Measurements from ENCODE around the gene TRUB2. TPM values are rescaled to one million over a fixed set of nuclear protein-coding genes. Genes with fewer than 3 reads are reported as not detected.

The TRUB2 gene
- total and polyA plus RNA-seq, 8 donors: 6.6 to 16.5 (median 12.8) TPM

DNA sequence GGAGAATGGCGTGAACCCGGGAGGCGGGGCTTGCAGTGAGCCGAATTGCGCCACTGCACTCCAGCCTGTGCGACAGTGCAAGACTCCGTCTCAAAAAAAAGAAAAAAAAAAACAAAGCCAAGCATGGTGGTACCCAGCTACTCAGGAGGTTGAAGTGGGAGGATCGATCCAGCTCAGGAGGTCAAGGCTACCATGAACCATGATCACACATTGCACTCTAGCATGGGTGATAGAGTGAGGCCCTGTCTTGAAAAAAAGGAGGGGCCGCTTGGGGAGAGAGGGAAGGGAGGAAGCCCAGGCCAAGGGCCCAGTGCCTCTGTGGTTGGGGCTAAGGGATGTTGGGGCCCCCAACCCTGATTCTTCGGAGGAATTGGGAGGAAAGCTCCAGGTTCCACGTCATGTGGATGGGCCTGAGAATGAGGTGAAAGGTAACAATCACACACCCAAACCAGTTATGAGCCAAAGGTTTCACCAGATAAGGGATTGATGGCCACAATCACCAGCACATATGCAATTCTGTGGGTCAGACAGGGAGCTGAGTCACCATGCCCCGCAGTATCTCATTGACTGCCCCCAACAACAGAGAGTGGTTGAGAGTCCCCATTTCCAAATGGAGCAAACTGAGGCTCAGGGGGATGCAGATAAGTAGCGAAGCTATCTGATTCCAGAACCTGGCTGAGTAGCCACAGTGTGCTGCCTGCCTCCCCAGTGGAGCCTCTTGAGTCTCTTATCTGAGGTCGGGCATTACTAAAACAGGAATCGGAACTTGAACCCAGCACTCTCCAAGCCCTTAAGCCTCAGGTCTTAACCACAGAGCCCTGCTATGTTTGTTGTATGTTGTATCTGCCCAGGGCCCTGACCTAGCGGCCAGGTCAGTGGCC is 25.7 kb downstream of the TRUB2 start:
- no peak overlapping the region for H3K4me3 ChIP-seq
- no peaks in the 10 kb centered on the region for H3K9me3 ChIP-seq
- no peaks in the 10 kb centered on the region for H3K36me3 ChIP-seq
- no peak overlapping the region for H3K27ac ChIP-seq
- no peaks in the 10 kb centered on the region for H3K27me3 ChIP-seq
- peaks cover 0 to 6% (median 6%) of the 10 kb centered on the region in 3 donors for H3K4me1 ChIP-seq
- no peak for FAIRE-seq
- WGBS, 2 donors: 83 to 84% methylated on average over 16 of the region's 16 CpGs
- intact Hi-C loops (cut with DNase I): loop anchor here in 1 of 3 donors (10.0 kb wide), 1 partner anchor 48 kb away; the partner anchor contains the start of gene SLC27A4
- no peak for DNase-seq
- no peak for ATAC-seq
- TF ChIP-seq, protein P1, sequence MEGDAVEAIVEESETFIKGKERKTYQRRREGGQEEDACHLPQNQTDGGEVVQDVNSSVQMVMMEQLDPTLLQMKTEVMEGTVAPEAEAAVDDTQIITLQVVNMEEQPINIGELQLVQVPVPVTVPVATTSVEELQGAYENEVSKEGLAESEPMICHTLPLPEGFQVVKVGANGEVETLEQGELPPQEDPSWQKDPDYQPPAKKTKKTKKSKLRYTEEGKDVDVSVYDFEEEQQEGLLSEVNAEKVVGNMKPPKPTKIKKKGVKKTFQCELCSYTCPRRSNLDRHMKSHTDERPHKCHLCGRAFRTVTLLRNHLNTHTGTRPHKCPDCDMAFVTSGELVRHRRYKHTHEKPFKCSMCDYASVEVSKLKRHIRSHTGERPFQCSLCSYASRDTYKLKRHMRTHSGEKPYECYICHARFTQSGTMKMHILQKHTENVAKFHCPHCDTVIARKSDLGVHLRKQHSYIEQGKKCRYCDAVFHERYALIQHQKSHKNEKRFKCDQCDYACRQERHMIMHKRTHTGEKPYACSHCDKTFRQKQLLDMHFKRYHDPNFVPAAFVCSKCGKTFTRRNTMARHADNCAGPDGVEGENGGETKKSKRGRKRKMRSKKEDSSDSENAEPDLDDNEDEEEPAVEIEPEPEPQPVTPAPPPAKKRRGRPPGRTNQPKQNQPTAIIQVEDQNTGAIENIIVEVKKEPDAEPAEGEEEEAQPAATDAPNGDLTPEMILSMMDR (IDR thresholded peaks at IDR 0.05): no peak

DNA sequence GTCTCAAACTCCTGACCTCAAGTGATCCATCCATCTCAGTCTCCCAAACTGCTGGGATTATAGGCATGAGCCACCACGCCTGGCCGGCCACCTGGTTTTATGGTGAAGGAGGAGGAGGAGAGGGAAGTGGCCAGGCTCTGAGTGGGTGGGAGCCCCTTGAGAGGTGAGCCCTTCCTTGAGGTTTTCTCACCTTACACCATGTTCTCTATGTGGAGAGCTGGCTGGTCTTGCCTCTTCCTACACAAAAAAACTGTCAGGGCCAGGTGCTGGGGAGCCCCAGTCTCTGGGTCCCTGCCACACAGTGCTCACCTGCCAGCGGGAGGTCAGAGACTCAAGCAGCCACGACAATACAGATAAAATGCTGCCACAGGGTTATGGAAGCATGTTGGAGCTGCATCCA is 28.1 kb downstream of the TRUB2 start:
- 80 to 85% methylated on average over 4 of the region's 4 CpGs for WGBS, 2 donors
- Histone ChIP-seq H3K4me1 (peaks cover 0 to 6% (median 6%) of the 10 kb centered on the region in 3 donors), H3K9me3 (no peaks in the 10 kb centered on the region), H3K27ac (no peak overlapping the region), H3K36me3 (no peaks in the 10 kb centered on the region), H3K4me3 (no peak overlapping the region), H3K27me3 (no peaks in the 10 kb centered on the region)
- FAIRE-seq (no peak), ATAC-seq (no peak), DNase-seq (no peak)
- intact Hi-C loops (cut with DNase I): loop anchor here in 1 of 3 donors (10.0 kb wide), 1 partner anchor 51 kb away; the partner anchor contains the start of gene SLC27A4
- TF ChIP-seq, protein P1 (IDR thresholded peaks at IDR 0.05): no peak

DNA sequence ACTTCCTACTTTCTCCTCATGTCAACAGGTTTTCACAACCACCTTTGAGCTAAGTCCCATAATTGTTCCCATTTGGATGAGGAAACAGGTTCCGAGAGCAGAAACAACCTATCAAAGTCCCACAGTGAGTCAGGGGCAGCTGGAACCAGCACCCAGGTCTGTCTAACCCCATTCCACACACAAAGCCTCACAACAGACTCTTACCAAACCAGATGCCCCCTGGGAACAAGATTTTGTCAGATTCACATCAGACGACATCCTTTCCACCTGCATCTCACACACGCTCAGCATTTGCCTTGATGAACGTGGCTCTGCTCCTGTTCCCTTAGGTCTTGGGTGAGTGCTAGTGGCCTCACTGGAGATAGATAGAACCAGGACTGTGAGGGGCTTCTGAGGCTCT is 29.2 kb downstream of the TRUB2 start:
- TF ChIP-seq, protein P1 (IDR thresholded peaks at IDR 0.05): no peak
- Histone ChIP-seq H3K4me3 (no peak overlapping the region), H3K36me3 (no peaks in the 10 kb centered on the region), H3K4me1 (peaks cover 0 to 6% (median 6%) of the 10 kb centered on the region in 3 donors), H3K27me3 (no peaks in the 10 kb centered on the region), H3K27ac (no peak overlapping the region), H3K9me3 (no peaks in the 10 kb centered on the region)
- ATAC-seq: no peak
- no peak for FAIRE-seq
- WGBS, 2 donors: 83 to 90% methylated on average over 4 of the region's 4 CpGs
- intact Hi-C loops (cut with DNase I): loop anchor here in 1 of 3 donors (10.0 kb wide), 1 partner anchor 52 kb away; the partner anchor contains the start of gene SLC27A4
- DNase-seq: no peak

DNA sequence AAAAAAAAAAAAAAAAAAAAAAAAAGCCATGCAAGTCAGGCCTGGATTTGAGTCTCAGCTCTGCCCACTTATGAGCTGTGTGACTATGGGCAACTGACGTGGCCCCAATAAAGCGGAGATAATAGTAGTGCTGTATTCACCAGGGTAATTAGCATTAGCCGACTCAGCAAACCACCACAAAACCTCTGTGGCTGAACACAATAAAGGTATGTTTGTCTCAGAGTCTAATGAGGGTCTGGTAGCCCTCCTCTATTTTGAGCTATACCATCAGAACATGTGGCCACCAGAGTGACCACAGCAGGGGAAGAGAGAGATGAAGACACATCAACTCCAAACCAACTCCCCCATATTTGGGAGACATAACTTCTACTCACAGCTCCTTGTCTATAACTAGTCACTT is 30.2 kb downstream of the TRUB2 start:
- FAIRE-seq: no peak
- 87 to 95% methylated on average over 3 of the region's 3 CpGs for WGBS, 2 donors
- H3K9me3 ChIP-seq: no peaks in the 10 kb centered on the region
- no peak overlapping the region for H3K4me3 ChIP-seq
- TF ChIP-seq, protein P1 (IDR thresholded peaks at IDR 0.05): no peak
- no peak for DNase-seq
- peaks cover 0 to 6% (median 6%) of the 10 kb centered on the region in 3 donors for H3K4me1 ChIP-seq
- H3K27me3 ChIP-seq: no peaks in the 10 kb centered on the region
- no peak overlapping the region for H3K27ac ChIP-seq
- ATAC-seq: no peak
- H3K36me3 ChIP-seq: no peaks in the 10 kb centered on the region
- intact Hi-C loops (cut with DNase I): loop anchor here in 1 of 3 donors (10.0 kb wide), 1 partner anchor 53 kb away; the partner anchor contains the start of gene SLC27A4

Measured in pancreas (tissue), 10 donors.